HS-27A (cell line): ENCODE results near the gene INTS6.

Source experiments
- DNase-seq: peaks from one replicate; pipeline ENCODE4 v3.0.0-alpha.2; 2012; ENCODE audit warnings: low read depth, missing footprints

Gene INTS6

GRCh38 chr13:51342706-51343105 lies 110.1 kb downstream of the INTS6 start:
- DNase-seq: no peak

- no peak for DNase-seq
These were observed 111.0 kb downstream of the INTS6 start for GRCh38 chr13:51341791-51342190.

GRCh38 chr13:51341232-51341631 lies 111.6 kb downstream of the INTS6 start:
- no peak for DNase-seq

GRCh38 chr13:51339952-51340732 lies 112.7 kb downstream of the INTS6 start:
- DNase-seq: no peak

GRCh38 chr13:51339354-51339753 lies 113.5 kb downstream of the INTS6 start, which contains the start of gene SERPINE3:
Gene SERPINE3, plus strand, starts transcription at chr13:51339691. Its CDS starts 1,401 bp downstream, at chr13:51341092.
- no peak for DNase-seq

GRCh38 chr13:51336746-51337145 lies 116.1 kb downstream of the INTS6 start:
- DNase-seq: no peak

- no peak for DNase-seq
These were observed 119.0 kb downstream of the INTS6 start for GRCh38 chr13:51333826-51334225.

- DNase-seq: no peak
These were observed 119.4 kb downstream of the INTS6 start for GRCh38 chr13:51333421-51333820.

- DNase-seq: no peak
These were observed 120.1 kb downstream of the INTS6 start for GRCh38 chr13:51332566-51333361.

- no peak for DNase-seq
These were observed 121.4 kb downstream of the INTS6 start for GRCh38 chr13:51331354-51331861.

- DNase-seq: no peak
These were observed 122.0 kb downstream of the INTS6 start for GRCh38 chr13:51330791-51331190.

GRCh38 chr13:51329606-51330005 lies 123.2 kb downstream of the INTS6 start:
- DNase-seq: no peak

GRCh38 chr13:51328488-51328887 lies 124.3 kb downstream of the INTS6 start:
- no peak for DNase-seq

GRCh38 chr13:51327961-51328360 lies 124.9 kb downstream of the INTS6 start:
- DNase-seq: no peak

- no peak for DNase-seq
These were observed 126.1 kb downstream of the INTS6 start for GRCh38 chr13:51326777-51327176.

GRCh38 chr13:51325837-51326236 lies 127.0 kb downstream of the INTS6 start:
- no peak for DNase-seq

GRCh38 chr13:51324714-51325420 lies 128.0 kb downstream of the INTS6 start:
- DNase-seq: no peak

- DNase-seq: no peak
These were observed 128.9 kb downstream of the INTS6 start for GRCh38 chr13:51323824-51324511.

- DNase-seq: no peak
These were observed 130.0 kb downstream of the INTS6 start for GRCh38 chr13:51322826-51323225.

- DNase-seq: no peak
These were observed 131.0 kb downstream of the INTS6 start for GRCh38 chr13:51321836-51322235.

- no peak for DNase-seq
These were observed 134.0 kb downstream of the INTS6 start for GRCh38 chr13:51318876-51319275.

GRCh38 chr13:51318015-51318414 lies 134.8 kb downstream of the INTS6 start:
- no peak for DNase-seq
